Stimulated activated effector memory CD8-positive, alpha-beta T cell treated with anti-CD3 and anti-CD28 coated beads, Interleukin-12 subunit alpha, Interleukin-12 subunit beta, amount 100 ng/mL, for 72 hours (primary cell): ENCODE data around the gene ITPK1.

Experiments used
- ATAC-seq: fragments of 150-1000 bp; cut with Tn5 transposase; 2 replicates; pipeline ENCODE4 v1.10.0; 2021
- DNase-seq, 2 donors: peaks; one replicate each; pipeline ENCODE4 v3.0.0; 2021 to 2022; ENCODE audit warnings: low spot score in 2 of 2
- H3K27ac Mint-ChIP-seq: one replicate; pipeline ENCODE4 v1.8.0; 2022; ENCODE audit warnings: mild to moderate bottlenecking, mixed read lengths
- H3K36me3 Mint-ChIP-seq: one replicate; pipeline ENCODE4 v1.8.0; 2022; ENCODE audit warnings: mild to moderate bottlenecking, mixed read lengths
- H3K4me1 Mint-ChIP-seq: one replicate; pipeline ENCODE4 v1.8.0; 2022; ENCODE audit warnings: mixed read lengths
- H3K4me3 Mint-ChIP-seq: one replicate; pipeline ENCODE4 v1.8.0; 2022; ENCODE audit warnings: mild to moderate bottlenecking, mixed read lengths
- H3K9me3 Mint-ChIP-seq: one replicate; pipeline ENCODE4 v1.8.0; 2022; ENCODE audit warnings: mixed read lengths

Gene ITPK1

GRCh38 chr14:92914087-92914656 lies 201.6 kb downstream of the ITPK1 start:
- ATAC-seq (peak; percentile 34), DNase-seq (peak in 1 of 2 donors; percentile 57)
- H3K4me3 Mint-ChIP-seq: no peak overlapping the region
- no peak overlapping the region for H3K27ac Mint-ChIP-seq
- no peaks in the 10 kb centered on the region for H3K36me3 Mint-ChIP-seq
- H3K9me3 Mint-ChIP-seq: no peaks in the 10 kb centered on the region
- no peaks in the 10 kb centered on the region for H3K4me1 Mint-ChIP-seq

- H3K27ac Mint-ChIP-seq: no peak overlapping the region
- H3K36me3 Mint-ChIP-seq: no peaks in the 10 kb centered on the region
- no peak for DNase-seq
Measured at GRCh38 chr14:92907316-92907911, 208.3 kb downstream of the ITPK1 start.

DNA sequence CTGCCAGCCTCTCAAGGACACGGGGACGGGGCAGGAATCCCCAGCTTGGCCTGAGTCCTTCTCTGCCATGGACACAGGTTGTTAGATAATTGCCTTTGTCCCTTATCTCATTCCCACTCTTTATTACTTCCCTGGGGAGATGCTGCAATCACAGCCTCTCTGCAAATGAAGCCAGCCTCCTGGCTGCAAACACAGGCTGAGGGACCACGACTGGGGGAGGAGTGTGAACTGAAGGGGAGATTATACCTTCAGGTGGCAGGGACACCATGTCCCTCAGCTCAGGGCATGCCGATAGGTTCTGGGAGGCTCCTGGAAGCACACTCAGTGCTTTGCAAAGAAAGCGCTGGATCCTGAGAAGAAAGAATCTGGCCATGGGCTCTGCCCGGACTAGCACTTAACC lies 208.9 kb downstream of the ITPK1 start:
- no peak overlapping the region for H3K27ac Mint-ChIP-seq
- peaks cover 12% of the 10 kb centered on the region for H3K4me1 Mint-ChIP-seq
- H3K36me3 Mint-ChIP-seq: no peaks in the 10 kb centered on the region
- H3K9me3 Mint-ChIP-seq: no peaks in the 10 kb centered on the region
- DNase-seq: no peak
- H3K4me3 Mint-ChIP-seq: no peak overlapping the region
- ATAC-seq: no peak

More at GRCh38 chr14:92907316-92907911, 208.3 kb downstream of the ITPK1 start:
- H3K4me3 Mint-ChIP-seq: no peak overlapping the region
- peaks cover 10% of the 10 kb centered on the region for H3K4me1 Mint-ChIP-seq
- no peak for ATAC-seq
- no peaks in the 10 kb centered on the region for H3K9me3 Mint-ChIP-seq

- Mint-ChIP-seq H3K27ac (no peak overlapping the region), H3K36me3 (no peaks in the 10 kb centered on the region), H3K4me3 (no peak overlapping the region), H3K9me3 (no peaks in the 10 kb centered on the region), H3K4me1 (peaks cover 12% of the 10 kb centered on the region)
- no peak for ATAC-seq
- no peak for DNase-seq
Measured at GRCh38 chr14:92906420-92906819, 209.3 kb downstream of the ITPK1 start.

GRCh38 chr14:92905667-92906066 lies 210.1 kb downstream of the ITPK1 start:
- Mint-ChIP-seq H3K9me3 (no peaks in the 10 kb centered on the region), H3K36me3 (no peaks in the 10 kb centered on the region), H3K27ac (no peak overlapping the region), H3K4me1 (peaks cover 12% of the 10 kb centered on the region), H3K4me3 (no peak overlapping the region)
- no peak for DNase-seq
- ATAC-seq: no peak

- DNase-seq (no peak), ATAC-seq (no peak)
- Mint-ChIP-seq H3K27ac (no peak overlapping the region), H3K9me3 (no peaks in the 10 kb centered on the region), H3K4me1 (peaks cover 16% of the 10 kb centered on the region), H3K4me3 (no peak overlapping the region), H3K36me3 (no peaks in the 10 kb centered on the region)
Measured at GRCh38 chr14:92903359-92903758, 212.4 kb downstream of the ITPK1 start.

GRCh38 chr14:92902726-92903125 lies 213.0 kb downstream of the ITPK1 start:
- ATAC-seq: no peak
- Mint-ChIP-seq H3K4me1 (peaks cover 22% of the 10 kb centered on the region), H3K9me3 (no peaks in the 10 kb centered on the region), H3K27ac (no peak overlapping the region), H3K36me3 (no peaks in the 10 kb centered on the region), H3K4me3 (no peak overlapping the region)
- DNase-seq: no peak

- no peak for ATAC-seq
- Mint-ChIP-seq H3K4me1 (peaks cover 23% of the 10 kb centered on the region), H3K9me3 (no peaks in the 10 kb centered on the region), H3K27ac (no peak overlapping the region), H3K36me3 (no peaks in the 10 kb centered on the region), H3K4me3 (no peak overlapping the region)
- no peak for DNase-seq
Measured at GRCh38 chr14:92902191-92902590, 213.5 kb downstream of the ITPK1 start.

DNA sequence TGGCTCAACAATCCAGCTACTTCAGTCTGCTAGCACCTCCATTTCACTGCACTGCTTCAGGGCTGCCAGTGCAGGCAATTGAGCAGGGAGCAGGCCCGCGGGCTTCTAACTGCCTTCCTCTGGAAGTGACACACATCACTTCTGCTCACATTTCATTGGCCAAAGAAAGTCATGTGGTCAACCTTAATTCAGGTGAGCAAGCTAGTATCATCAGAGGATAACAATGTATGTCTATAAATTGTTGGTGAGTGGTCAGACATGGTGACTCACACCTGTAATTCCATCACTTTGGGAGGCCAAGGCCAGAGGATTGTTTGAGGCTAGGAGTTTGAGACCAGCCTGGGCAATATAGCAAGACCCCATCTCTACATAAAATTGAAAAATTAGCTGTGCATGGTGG lies 215.1 kb downstream of the ITPK1 start:
- no peaks in the 10 kb centered on the region for H3K9me3 Mint-ChIP-seq
- no peak for ATAC-seq
- no peak overlapping the region for H3K27ac Mint-ChIP-seq
- H3K36me3 Mint-ChIP-seq: no peaks in the 10 kb centered on the region
- H3K4me3 Mint-ChIP-seq: no peak overlapping the region
- DNase-seq: no peak
- H3K4me1 Mint-ChIP-seq: peaks cover 23% of the 10 kb centered on the region

- no peak overlapping the region for H3K27ac Mint-ChIP-seq
- DNase-seq (no peak), ATAC-seq (no peak)
- peaks cover 22% of the 10 kb centered on the region for H3K4me1 Mint-ChIP-seq
- peaks cover 1% of the 10 kb centered on the region for H3K9me3 Mint-ChIP-seq
- H3K4me3 Mint-ChIP-seq: peak overlapping the region; percentile 37
- H3K36me3 Mint-ChIP-seq: no peaks in the 10 kb centered on the region
Measured at GRCh38 chr14:92898566-92899131, 217.1 kb downstream of the ITPK1 start.

DNA sequence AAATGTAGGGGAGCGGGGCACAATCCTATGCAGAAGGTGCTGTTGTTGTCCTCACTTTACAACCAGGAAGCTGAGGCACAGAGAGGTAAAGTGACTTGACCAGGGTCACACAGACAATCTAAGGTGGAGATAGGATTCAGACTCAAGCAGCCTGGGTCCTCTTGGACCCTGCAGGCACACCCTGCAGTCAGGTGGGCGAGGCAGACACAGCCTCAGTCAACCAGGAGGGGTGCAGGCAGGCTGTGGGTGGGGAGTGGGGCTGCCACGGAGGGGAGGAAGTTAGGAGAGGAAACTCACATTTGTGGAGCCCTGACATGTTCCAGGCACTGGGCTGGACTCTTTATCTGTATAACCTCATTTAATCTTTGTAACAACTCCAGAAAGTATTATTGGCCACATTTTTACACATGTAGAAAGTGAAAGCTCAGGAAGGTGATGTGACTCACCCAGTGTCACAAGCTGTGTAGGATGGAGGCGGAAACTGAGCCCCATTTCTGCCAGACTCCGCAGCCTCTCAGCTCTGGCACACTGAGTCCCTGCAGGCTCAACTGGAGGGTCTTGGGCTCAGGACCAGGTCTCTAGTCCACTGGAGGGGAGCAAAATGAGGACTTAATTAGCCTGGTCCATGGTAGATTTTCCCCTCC lies 217.7 kb downstream of the ITPK1 start:
- ATAC-seq (peak; percentile 87), DNase-seq (no peak)
- Mint-ChIP-seq H3K36me3 (no peaks in the 10 kb centered on the region), H3K27ac (no peak overlapping the region), H3K4me3 (peak overlapping the region; percentile 37), H3K4me1 (peaks cover 17% of the 10 kb centered on the region), H3K9me3 (peaks cover 2% of the 10 kb centered on the region)

DNA sequence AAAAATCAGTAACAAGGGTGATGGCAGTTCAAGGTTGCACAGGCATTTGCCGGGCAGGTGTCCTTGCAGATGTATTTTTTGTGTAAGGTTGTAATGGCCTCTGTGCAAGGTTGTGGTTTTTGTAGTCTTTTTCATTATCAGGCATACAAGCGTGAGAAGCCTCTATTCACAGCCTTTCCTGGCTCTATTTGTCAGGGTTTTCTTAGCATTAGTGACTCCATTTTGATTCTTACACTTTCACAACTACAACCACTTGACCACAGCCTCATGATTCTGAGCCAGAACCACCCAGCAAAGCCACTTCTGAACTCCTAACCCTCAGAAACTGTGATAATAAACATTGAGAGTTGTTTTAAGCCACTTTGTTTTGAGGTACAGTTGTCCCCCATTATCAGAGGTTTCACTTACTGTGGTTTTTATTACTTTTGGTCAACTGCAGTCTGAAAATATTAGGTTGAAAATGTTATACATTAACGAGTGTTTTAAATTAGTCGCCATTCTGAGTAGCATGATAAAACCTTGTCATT lies 220.3 kb downstream of the ITPK1 start:
- H3K36me3 Mint-ChIP-seq: no peaks in the 10 kb centered on the region
- no peak overlapping the region for H3K4me3 Mint-ChIP-seq

GRCh38 chr14:92892589-92892988 lies 223.1 kb downstream of the ITPK1 start:
- Mint-ChIP-seq H3K27ac (no peak overlapping the region), H3K4me3 (no peak overlapping the region), H3K9me3 (peaks cover 6% of the 10 kb centered on the region), H3K4me1 (no peaks in the 10 kb centered on the region), H3K36me3 (no peaks in the 10 kb centered on the region)
- ATAC-seq (no peak), DNase-seq (no peak)

More for the DNA sequence above, 220.3 kb downstream of the ITPK1 start:
- peaks cover 12% of the 10 kb centered on the region for H3K4me1 Mint-ChIP-seq
- ATAC-seq (no peak), DNase-seq (no peak)
- peaks cover 6% of the 10 kb centered on the region for H3K9me3 Mint-ChIP-seq
- no peak overlapping the region for H3K27ac Mint-ChIP-seq

GRCh38 chr14:92890830-92891588 lies 224.7 kb downstream of the ITPK1 start:
- ATAC-seq: no peak
- no peaks in the 10 kb centered on the region for H3K36me3 Mint-ChIP-seq
- H3K4me1 Mint-ChIP-seq: no peaks in the 10 kb centered on the region
- no peak overlapping the region for H3K27ac Mint-ChIP-seq
- H3K4me3 Mint-ChIP-seq: no peak overlapping the region
- no peak for DNase-seq
- peaks cover 6% of the 10 kb centered on the region for H3K9me3 Mint-ChIP-seq

DNA sequence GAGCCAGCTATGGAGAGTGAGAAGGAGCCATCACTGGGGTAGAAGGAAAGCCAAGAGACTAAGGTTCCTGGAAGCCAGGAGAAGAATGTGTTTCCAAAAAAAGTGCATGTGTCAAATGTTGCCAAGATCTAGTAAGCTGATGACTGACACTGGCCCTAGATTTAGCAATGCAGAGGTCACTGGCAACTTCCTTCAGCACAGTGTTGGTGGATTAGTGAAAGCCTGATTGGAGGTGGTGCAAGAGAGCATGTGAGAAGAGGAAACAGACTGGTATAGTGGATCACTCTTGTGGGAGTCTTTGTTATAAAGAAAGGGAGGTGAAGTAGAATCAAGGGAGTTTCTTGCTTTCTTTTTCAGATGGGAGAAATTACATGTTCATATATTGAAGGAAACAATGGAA lies 226.8 kb downstream of the ITPK1 start:
- Mint-ChIP-seq H3K9me3 (peaks cover 6% of the 10 kb centered on the region), H3K36me3 (no peaks in the 10 kb centered on the region), H3K4me1 (peaks cover 7% of the 10 kb centered on the region), H3K4me3 (no peak overlapping the region), H3K27ac (no peak overlapping the region)
- DNase-seq: no peak
- ATAC-seq: no peak
